Stimulated activated CD8-positive, alpha-beta memory T cell treated with anti-CD3 and anti-CD28 coated beads, Interleukin-7, amount 100 ng/mL, for 24 hours (primary cell): ENCODE results near the gene UTS2B.

Source experiments
- DNase-seq: peaks from one replicate; pipeline ENCODE4 v3.0.0-alpha.2; 2020; ENCODE audit warnings: low read depth

Gene UTS2B

GRCh38 chr3:191321019-191321767, 9.1 kb downstream of the UTS2B start:
- no peak for DNase-seq

DNA sequence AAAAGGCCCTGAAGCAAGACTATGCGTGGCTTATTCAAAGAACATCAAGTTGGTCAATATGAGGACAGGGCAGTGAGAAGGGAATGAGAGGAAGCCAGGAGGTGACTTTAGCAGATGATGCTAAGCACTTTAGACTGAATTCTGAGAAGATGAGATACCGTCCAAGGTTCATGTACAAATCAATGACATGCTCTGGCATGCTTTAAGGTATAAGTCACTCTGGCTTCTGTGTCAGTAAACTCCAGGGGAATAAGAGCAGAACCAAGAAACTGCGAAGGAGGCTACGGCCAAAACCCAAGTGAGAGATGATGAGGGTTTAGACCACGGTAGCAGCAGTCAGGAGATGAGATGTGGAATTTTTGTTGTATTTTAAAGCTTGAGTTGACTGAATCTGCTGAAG, 10.0 kb downstream of the UTS2B start:
- no peak for DNase-seq

DNA sequence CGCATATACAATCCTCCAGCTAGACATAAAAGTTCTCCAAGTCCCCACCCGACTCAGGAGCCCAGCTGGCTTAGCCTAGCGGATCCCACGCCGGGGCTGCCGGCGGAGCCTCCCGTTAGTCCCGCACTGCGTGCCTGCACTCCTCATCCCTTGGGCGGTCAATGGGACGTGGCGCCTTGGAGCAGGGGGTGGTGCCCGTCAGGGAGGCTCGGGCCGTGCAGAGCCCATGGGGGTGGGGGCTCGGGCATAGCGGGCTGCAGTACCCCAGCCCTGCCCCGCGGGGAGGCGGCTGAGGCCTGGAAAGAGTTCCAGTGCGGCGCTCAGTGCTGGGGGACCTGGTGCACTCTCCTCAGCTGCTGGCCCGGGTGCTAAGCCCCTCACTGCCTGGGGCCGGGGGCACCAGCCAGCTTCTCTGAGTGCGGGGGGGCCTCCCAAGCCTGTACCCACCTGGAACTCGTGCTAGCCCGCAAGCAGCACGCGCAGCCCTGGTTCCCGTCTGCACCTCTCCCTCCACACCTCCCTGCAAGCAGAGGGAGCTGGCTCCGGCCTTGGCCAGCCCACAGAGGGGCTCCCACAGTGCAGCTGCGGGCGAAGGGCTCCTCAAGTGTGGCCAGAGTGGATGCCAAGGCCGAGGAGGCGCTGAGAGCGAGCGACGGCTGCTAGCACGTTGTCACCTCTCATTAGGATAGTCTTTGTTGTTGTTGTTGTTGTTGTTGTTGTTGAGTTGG, 13.3 kb downstream of the UTS2B start:
- DNase-seq, result no peak

DNA sequence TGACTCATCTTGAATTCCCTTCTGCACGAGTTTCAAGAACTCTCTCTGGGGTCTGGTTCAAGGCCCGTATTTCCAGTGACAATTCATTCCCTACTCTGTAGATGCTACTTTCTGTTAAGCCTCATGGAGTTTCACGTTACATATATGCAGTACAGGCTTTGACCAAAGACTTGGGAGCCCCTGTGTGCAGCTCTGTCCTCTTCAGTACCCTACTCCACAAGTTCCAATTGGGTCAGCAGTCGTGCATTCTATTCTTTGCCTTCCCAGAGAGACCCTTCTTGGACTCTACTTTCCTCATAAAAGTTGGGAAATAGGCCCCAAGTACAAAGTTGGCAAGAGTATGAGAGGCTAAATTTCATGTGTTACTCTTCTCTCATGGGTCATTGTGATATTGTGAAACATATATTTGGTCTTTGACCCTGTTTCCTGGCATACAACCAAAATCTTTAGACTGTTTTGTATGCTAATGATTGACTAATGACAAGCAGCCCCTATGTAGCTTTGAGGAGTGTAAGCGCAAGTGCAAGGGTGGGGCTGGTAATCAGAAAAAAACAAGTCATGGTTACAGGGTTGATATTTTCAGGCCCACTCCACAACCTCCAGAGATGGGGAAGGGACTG, 16.1 kb downstream of the UTS2B start:
- DNase-seq, result no peak

GRCh38 chr3:191313296-191313695, 17.0 kb downstream of the UTS2B start:
- DNase-seq, result no peak

GRCh38 chr3:191307341-191307740, 23.0 kb downstream of the UTS2B start:
- no peak for DNase-seq

GRCh38 chr3:191306428-191306827, 23.9 kb downstream of the UTS2B start:
- DNase-seq, result no peak

DNA sequence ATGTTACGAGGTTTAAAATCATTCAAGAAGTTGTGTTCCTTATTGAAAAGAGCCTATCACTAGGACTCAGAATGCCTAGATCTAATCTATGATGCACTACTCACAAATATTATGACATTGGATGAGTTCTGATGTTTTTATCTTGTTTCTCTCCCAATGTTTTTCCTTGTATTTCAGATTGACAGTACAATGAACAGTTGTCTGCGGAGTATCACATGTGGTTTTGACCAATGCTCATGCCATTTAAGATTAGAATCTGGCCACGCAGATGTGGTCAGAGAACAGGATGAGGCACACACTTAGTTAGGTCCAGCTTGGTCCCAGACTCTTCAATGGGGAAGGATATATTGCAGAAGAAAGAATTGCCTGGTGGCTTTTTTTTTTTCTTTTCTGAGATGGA, 26.7 kb downstream of the UTS2B start:
- no peak for DNase-seq

DNA sequence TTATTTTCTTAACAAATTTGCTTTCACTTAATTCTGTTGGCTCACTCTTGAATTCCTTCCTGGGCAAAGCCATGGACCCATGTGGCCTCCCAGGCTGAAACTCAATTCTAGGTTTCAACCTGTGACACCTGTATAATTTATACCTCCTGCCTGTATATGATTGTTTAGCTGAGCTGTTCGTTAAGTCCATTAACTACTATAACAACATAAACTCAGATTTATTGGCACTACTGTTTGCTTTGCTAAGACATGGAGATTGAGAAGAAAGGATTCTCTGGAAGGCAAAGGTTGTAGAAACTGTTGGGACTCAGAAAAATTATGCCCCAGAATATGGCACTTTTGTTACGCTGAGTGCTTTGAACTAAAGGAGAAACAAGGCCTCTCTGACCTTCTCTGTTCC, 27.9 kb downstream of the UTS2B start:
- DNase-seq, result no peak

DNA sequence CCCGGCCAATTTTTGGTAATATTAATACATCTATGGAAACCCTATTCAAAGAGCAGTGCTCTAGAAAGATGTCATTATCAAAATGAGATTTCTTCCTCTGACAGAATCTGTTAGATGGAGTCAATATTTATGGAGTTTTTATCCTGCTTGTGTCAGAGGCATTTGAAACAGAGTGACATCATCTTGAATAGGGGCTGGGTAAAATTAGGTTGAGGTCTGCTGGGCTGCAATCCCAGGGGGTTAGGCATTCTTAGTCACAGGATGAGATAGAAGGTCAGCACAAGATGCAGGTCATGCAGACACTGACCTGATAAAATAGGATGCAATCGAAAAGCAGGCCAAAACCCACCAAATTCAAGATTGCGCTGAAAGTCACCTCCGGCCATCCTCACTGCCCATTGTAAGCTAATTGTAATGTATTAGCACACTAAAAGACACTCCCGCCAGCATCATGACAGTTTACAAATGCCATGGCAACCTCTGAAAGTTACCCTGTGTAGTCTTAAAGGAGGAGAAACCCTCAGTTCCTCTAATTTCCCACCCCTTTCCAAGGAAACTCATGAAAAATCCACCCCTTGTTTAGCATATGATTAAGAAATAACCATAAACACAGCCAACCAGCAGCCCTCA, 28.4 kb downstream of the UTS2B start:
- no peak for DNase-seq

DNA sequence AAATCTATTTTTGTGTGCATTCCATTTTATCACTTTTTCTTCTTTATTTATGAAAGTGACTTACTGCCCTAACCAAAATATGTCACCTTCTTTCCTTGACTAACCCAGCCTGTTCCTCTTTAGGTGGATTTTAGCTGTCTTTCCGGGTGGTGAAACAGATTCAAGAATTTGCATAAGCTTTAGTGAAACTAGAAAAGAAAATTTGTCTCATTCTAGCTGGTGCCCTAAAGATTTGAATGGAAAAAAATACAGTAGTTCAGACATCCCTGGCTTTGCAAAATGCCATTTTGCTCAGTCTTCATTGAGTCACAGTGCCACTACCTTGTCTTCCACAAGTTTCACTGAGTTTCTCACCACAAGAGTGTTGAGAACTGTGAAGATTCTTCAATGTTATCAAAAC, 29.3 kb downstream of the UTS2B start:
- no peak for DNase-seq

- no peak for DNase-seq
Measured at GRCh38 chr3:191300422-191300821, 29.9 kb downstream of the UTS2B start.

DNA sequence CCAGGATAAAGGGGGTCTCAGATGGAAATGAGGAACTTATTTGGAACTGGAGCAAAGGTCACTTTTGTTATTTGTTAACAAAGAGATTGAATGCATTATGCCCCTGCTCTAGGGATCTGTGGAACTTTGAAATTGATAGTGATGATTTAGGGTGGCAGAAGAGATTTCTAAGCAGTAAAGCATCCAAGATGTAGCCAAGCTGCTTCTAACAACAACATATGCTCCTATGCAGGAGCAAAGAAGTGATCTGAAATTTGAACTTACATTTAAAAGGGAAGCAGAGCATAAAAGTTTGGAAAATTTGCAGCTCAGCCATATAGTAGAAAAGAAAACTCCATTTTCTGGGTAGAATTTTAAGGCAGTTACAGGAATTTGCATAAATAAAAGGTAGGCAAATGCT, 31.5 kb downstream of the UTS2B start:
- no peak for DNase-seq

DNA sequence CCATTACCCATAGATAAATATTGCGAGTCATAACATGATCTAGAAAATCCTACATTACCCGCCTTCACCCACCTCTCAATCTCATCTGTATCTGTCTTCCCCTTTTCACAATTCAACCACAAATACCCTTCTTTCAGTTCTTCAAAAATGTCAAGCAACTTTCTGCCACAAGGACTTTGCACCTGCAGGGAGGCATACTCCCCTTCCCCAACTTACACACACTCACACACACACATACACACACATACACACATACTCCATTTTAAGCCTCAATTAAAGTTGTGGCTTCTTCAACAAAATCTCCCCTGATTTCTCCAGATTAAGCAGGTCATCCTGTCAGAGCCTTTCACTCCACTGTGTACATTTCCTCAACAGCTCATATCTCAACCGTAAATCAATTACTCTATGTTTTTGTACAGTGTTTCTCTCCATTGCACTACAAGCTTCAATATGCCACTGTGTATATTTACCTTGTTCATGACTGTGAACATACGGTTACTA, 34.2 kb downstream of the UTS2B start:
- no peak for DNase-seq

- DNase-seq, result no peak
Measured at GRCh38 chr3:191294291-191294690, 36.0 kb downstream of the UTS2B start.

GRCh38 chr3:191292243-191293015, 37.9 kb downstream of the UTS2B start:
- no peak for DNase-seq

DNA sequence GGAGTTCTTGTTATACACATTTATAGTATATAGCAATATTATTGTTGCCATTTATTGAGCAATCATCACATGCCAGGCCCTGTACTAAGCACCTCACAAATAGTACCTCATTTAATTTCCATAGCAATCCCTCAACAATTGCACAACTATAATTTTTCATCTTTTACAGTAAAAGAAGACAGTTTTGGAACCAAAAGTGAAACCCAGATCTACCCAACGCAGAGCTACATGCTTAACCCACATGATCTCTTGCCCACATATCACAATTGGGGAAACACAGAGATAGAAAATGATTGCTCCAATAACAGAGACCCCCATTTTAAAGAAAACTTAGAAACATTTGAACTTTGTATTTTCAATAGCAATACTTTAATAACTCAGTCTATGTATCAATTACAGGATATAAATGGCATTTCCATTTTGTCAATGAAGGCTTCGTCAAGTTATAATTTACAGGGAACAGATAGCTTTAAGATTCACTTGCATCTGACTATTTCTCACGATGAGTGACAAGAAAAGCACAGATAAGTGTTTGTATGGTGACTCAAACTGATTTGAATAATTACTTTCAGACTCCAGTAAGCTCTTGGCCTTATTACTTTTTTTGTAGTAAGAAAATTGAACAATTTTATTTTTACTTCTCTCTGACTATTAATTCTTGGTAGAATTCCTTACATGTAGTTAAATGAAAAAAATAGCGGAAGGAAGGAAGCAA, 39.9 kb downstream of the UTS2B start:
- no peak for DNase-seq

DNA sequence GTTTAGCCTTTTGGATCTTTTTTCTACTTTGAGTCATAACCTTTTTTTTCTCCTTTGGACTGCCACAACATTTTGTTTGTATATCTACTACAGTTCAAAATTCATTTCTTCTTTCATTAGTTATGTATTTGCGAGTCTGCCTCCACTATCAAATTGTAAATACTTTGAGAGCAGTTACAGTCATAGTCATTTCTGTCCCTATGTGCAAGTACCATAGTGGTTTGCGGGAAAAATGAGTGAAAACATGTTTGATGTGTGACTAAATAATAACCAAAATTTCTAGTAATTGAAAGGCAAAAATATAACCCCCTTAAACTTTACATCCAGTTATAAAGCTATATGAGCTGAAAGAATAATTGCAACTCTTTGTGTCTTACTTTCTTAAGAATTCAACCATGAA, 46.9 kb downstream of the UTS2B start:
- no peak for DNase-seq

- DNase-seq, result no peak
Measured at GRCh38 chr3:191282251-191283185, 47.8 kb downstream of the UTS2B start.

GRCh38 chr3:191280882-191281281, 49.4 kb downstream of the UTS2B start:
- DNase-seq, result no peak
